Astrocyte of the cerebellum (primary cell): Measurements from ENCODE around the gene HECTD4.

Experiments
- DNase-seq: peaks from one replicate; pipeline ENCODE4 v3.0.0-alpha.2; 2011; ENCODE audit warnings: low read depth
- H3K4me3 ChIP-seq: 2 replicates; pipeline ENCODE4 v1.5.1; 2011; ENCODE audit warnings: mild to moderate bottlenecking, low read depth, low read length, moderate library complexity
- in situ Hi-C: cut with HindIII; loops from 2 replicates; pipeline ENCODE4 v1.10.0; 2017; ENCODE audit warnings: low sequenced_read_pairs
- TF ChIP-seq, protein P1 (sequence below): IDR thresholded peaks from 2 replicates; pipeline ENCODE4 v1.5.1; 2012; ENCODE audit warnings: low read length, low read depth, moderate library complexity, mild to moderate bottlenecking; ENCODE audit errors: missing control alignments

Gene HECTD4

DNA sequence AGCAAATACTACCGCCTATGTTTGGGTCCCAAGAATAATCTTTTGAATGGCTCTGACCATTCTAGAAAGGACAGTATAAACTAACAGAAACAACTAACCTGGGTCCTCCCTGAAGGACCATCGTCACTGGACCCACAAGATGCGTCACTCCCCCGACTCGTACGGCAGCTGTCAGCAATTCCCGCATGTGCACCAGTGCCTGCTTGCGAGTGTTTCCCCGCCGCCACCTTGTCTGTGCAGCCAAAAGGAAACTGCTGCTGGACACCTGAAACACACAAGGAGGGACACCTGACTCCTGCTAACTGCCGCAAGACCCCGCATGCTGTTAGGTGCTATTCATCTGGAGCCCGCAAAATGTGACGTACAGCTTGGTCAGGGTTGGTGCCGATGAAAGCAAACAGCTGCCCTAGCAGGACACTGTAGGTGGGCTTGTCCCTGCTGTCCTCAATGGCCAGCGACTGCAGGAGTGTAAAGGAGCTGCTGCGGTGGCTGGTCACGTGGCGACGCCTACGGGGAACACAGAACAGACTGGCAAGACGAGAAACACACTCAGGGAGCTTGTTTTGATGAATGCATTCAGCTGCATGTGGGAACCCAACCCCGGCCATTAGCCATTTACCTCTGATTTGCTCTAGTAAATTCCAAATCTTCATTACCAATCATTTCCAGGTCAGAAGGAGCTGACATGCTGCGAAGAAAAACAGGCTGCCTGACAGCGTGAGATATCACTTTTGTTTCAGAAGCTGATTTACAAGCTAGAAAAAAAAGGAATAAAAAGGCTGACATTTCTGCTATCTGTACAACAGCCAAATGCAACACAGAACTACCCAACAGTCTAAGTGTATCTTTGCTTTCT lies 138.7 kb downstream of the HECTD4 start:
- in situ Hi-C loops = no loop called here
- no peak overlapping the region for H3K4me3 ChIP-seq
- no peak for DNase-seq
- TF ChIP-seq, protein P1, sequence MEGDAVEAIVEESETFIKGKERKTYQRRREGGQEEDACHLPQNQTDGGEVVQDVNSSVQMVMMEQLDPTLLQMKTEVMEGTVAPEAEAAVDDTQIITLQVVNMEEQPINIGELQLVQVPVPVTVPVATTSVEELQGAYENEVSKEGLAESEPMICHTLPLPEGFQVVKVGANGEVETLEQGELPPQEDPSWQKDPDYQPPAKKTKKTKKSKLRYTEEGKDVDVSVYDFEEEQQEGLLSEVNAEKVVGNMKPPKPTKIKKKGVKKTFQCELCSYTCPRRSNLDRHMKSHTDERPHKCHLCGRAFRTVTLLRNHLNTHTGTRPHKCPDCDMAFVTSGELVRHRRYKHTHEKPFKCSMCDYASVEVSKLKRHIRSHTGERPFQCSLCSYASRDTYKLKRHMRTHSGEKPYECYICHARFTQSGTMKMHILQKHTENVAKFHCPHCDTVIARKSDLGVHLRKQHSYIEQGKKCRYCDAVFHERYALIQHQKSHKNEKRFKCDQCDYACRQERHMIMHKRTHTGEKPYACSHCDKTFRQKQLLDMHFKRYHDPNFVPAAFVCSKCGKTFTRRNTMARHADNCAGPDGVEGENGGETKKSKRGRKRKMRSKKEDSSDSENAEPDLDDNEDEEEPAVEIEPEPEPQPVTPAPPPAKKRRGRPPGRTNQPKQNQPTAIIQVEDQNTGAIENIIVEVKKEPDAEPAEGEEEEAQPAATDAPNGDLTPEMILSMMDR = no peak

DNA sequence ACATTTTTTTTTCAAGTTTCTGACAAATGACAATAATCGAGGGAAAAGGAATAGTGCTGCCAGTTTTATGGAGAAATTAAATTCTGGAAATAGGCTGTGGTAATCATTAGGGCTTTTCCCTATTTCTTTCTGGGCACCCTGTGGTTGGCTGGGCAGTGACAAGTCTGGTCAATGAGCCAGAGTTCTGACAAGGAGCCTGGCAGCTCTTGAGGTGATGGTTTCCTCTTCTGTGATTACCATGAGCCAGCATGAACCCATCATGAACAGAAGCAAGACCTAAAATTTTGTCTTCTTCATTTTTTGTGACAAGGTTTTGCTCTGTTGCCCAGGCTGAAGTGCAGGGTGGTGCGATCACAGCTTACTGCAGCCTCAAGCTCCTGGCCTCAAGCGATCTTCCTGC lies 141.1 kb downstream of the HECTD4 start:
- DNase-seq = no peak
- in situ Hi-C loops = no loop called here
- TF ChIP-seq, protein P1 = no peak
- H3K4me3 ChIP-seq = no peak overlapping the region

DNA sequence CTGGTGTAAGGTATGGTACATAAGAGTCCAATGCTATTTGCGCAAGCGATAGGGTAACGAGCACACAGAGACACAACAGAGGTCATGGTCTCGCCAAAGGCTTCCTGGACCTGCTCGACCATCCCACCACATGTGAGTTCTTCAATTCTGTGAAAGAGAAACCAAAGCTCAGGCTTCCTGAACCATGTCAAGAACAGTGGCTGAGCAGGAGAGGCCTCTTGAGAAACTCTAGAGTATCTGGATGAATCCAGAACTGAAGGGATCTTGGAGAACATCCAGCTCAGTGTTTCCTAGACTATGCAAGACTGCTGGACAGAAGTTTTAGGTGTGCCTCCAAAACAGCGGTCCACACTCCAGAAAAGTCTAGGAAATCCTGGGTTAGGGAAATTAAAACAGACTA lies 142.3 kb downstream of the HECTD4 start:
- H3K4me3 ChIP-seq = no peak overlapping the region
- TF ChIP-seq, protein P1 = no peak
- in situ Hi-C loops = no loop called here
- no peak for DNase-seq

DNA sequence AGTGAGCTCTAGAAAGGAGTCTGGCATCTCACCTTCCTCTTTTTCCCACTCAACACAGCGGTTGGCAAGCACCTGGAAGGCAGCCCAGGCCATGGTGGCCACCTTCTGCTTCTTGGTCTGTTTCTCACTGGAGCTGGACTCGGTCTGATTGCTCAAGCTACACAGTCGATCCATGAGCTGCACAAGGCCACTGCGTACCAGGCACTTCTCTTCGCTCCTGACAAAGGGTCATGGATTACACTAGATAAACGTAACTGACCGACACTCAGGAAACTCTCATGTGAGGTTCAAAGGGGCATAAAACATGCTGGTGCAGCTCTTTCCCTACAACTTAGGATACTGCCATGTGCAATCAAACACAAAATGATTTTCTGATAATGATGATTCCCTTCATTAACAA lies 143.2 kb downstream of the HECTD4 start:
- in situ Hi-C loops = no loop called here
- no peak overlapping the region for H3K4me3 ChIP-seq
- no peak for DNase-seq
- TF ChIP-seq, protein P1 = no peak

DNA sequence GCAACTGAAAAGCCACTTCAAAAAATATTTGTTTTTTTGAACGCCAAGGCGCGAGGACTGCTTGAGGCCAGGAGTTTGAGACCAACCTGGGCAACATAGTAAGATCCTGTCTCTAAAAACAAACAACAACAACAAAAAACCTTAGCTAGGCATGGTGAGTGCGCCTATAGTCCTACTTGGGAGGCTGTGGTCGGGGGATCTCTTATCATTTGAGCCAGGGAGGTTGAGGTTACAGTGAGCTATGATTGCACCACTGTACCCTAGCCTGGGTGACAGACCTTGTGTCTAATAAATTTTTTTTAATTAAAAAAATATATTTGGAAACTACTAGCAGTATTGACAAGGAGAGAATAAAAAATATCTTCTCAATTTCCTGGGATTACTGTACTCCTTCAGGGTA lies 143.8 kb downstream of the HECTD4 start:
- no peak for DNase-seq
- H3K4me3 ChIP-seq = no peak overlapping the region
- TF ChIP-seq, protein P1 = no peak
- in situ Hi-C loops = no loop called here

DNA sequence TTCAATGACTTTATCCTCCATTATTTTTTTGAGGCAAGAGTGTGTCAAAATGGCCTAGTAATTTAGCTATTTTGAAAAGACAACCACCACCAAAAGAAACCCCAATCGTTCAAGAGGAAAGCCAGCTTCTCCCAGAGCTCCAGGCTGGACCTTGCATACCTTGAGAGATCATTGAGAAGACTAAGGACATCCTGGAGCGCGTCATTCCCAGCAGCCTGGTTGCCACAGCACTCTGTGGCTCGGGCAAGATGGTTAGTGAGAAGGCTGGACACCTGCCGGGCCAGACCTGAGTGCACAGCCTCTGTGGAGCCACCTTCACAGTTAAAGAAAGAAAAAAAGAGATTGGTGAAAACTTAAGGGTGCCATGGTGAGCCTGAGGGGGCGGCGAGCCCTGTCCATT lies 145.4 kb downstream of the HECTD4 start:
- in situ Hi-C loops = no loop called here
- DNase-seq = no peak
- no peak overlapping the region for H3K4me3 ChIP-seq

More for the DNA sequence above, 145.4 kb downstream of the HECTD4 start:
- TF ChIP-seq, protein P1 = no peak
